Esophagus squamous epithelium (tissue), 5 donors: Measurements from ENCODE around the gene GABRB1. TPM values are rescaled to one million over a fixed set of nuclear protein-coding genes. Genes with fewer than 3 reads are reported as not detected.

ENCODE experiments used
- DNase-seq: peaks from one replicate; lab custom pipeline; 2025; lab: John Stamatoyannopoulos, UW
- H3K27ac ChIP-seq, 4 donors: fragments of 200-600 bp; sonication (generic); one replicate each; pipeline ENCODE4 v1.5.1; 2016 to 2019; ENCODE audit warnings: mild to moderate bottlenecking in 1 of 4
- H3K27me3 ChIP-seq, 4 donors: fragments of 200-600 bp; sonication (generic); 1 replicate in 3 of 4; 2 replicates in 1 of 4; pipeline versions ENCODE4 v1.5.1 to v1.6.0; 2017 to 2021; ENCODE audit warnings: antibody characterized with exemption in 1 of 4
- H3K36me3 ChIP-seq, 3 donors: fragments of 200-600 bp; sonication (generic); one replicate each; pipeline ENCODE4 v1.5.1; 2016 to 2019
- H3K4me1 ChIP-seq, 3 donors: fragments of 200-600 bp; sonication (generic); one replicate each; pipeline ENCODE4 v1.5.1; 2017 to 2019
- H3K4me3 ChIP-seq, 4 donors: fragments of 200-600 bp; sonication (generic); 1 replicate in 3 of 4; 2 replicates in 1 of 4; pipeline ENCODE4 v1.5.1; 2016 to 2019; ENCODE audit warnings: mild to moderate bottlenecking in 2 of 4, moderate library complexity in 1 of 4
- H3K9me3 ChIP-seq, 3 donors: fragments of 200-600 bp; sonication (generic); one replicate each; pipeline ENCODE4 v1.5.1; 2016 to 2019
- POLR2A ChIP-seq, 4 donors: fragments of 450-650 bp; IDR thresholded peaks; one replicate each; pipeline ENCODE4 v1.6.1; 2017; ENCODE audit warnings: antibody characterized with exemption in 4 of 4, mild to moderate bottlenecking in 4 of 4, moderate library complexity in 3 of 4
- WGBS, 2 donors: methylation state at CpG; one replicate each; pipeline ENCODE4 v1.1.5; 2018; 5-methylcytosine and 5-hydroxymethylcytosine counted together
- intact Hi-C: fragments of 100-400 bp; cut with DNase I; formaldehyde crosslinking; loops from one replicate; pipeline ENCODE4 v1.15.0; 2022
- total RNA-seq, 4 donors: library from RNA; depleted of rRNA; stranded (reverse); fragments of >200 nt; gene quantifications; one replicate each; pipeline ENCODE4 v1.1.0, GENCODE V29; 2016
- TF ChIP-seq, protein P1 (sequence below), 6 experiments: fragments of 450-650 bp in 4 of 6; fragments of 200-600 bp in 2 of 6; sonication (generic) in 2 of 6; IDR thresholded peaks; one replicate each; pipeline ENCODE4 v1.5.1; 2016 to 2019; ENCODE audit warnings: antibody characterized with exemption in 6 of 6, mild to moderate bottlenecking in 4 of 6, moderate library complexity in 4 of 6
- donor health status: DM: yes; HTN: yes; CAD: no.

GABRB1 gene
- total RNA-seq, 4 donors from 2014 or later, result not detected

DNA sequence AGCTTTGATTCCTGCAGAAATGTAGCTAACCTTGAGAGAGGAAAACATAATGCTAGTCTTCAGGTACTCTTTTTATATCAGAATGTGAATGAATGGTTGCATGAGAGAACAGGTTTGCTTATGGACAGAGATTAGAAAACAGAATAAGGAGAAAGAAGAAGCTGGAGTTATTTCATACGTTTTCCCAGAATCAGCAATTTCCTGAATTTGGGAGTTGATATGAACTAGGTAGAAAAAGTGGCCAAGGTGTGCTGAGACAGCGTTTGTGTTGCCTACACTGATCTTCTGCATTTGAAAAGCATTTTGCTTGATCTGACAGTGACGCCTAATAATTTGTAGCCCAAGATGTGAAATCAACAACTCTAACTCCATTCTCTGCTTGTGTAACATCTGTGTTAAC, 12.5 kb downstream of the GABRB1 start:
- DNase-seq, result no peak
- Histone ChIP-seq H3K36me3 (no peaks in the 10 kb centered on the region), H3K4me3 (no peak overlapping the region), H3K27me3 (no peaks in the 10 kb centered on the region), H3K4me1 (no peaks in the 10 kb centered on the region), H3K27ac (no peak overlapping the region), H3K9me3 (no peaks in the 10 kb centered on the region)
- intact Hi-C loops, result no loop called here
- TF ChIP-seq, protein P1, sequence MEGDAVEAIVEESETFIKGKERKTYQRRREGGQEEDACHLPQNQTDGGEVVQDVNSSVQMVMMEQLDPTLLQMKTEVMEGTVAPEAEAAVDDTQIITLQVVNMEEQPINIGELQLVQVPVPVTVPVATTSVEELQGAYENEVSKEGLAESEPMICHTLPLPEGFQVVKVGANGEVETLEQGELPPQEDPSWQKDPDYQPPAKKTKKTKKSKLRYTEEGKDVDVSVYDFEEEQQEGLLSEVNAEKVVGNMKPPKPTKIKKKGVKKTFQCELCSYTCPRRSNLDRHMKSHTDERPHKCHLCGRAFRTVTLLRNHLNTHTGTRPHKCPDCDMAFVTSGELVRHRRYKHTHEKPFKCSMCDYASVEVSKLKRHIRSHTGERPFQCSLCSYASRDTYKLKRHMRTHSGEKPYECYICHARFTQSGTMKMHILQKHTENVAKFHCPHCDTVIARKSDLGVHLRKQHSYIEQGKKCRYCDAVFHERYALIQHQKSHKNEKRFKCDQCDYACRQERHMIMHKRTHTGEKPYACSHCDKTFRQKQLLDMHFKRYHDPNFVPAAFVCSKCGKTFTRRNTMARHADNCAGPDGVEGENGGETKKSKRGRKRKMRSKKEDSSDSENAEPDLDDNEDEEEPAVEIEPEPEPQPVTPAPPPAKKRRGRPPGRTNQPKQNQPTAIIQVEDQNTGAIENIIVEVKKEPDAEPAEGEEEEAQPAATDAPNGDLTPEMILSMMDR (IDR thresholded peaks at IDR 0.05), result no peak
- no peak for TF ChIP-seq POLR2A (IDR thresholded peaks at IDR 0.05)
- WGBS, 2 donors, result 54 to 61% methylated on average over 3 of the region's 3 CpGs

DNA sequence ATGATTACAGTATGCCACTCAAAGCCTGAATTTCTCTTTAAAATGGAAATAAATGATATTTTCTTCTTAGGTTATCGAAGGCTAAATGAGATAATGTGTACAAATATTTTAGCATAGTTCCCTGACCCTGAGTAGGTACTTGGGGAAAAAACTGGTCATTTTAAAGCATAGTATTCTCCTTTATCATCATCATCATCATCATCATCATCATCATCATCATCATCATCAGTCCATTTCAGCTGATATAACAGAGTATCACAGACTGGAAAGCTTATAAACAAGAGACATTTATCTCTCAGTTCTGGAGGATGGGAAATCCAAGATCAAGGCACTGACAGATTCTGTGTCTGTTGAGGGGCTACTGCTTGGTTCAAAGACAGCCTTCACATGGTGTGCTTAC, 13.9 kb downstream of the GABRB1 start:
- no peaks in the 10 kb centered on the region for H3K9me3 ChIP-seq
- H3K27me3 ChIP-seq, result no peaks in the 10 kb centered on the region
- WGBS, 2 donors, result 73 to 86% methylated on average over 1 of the region's 1 CpG
- no peaks in the 10 kb centered on the region for H3K4me1 ChIP-seq
- H3K36me3 ChIP-seq, result no peaks in the 10 kb centered on the region
- intact Hi-C loops, result no loop called here
- DNase-seq, result no peak
- TF ChIP-seq, protein P1 (IDR thresholded peaks at IDR 0.05), result no peak
- no peak for TF ChIP-seq POLR2A (IDR thresholded peaks at IDR 0.05)
- H3K4me3 ChIP-seq, result no peak overlapping the region
- H3K27ac ChIP-seq, result no peak overlapping the region

DNA sequence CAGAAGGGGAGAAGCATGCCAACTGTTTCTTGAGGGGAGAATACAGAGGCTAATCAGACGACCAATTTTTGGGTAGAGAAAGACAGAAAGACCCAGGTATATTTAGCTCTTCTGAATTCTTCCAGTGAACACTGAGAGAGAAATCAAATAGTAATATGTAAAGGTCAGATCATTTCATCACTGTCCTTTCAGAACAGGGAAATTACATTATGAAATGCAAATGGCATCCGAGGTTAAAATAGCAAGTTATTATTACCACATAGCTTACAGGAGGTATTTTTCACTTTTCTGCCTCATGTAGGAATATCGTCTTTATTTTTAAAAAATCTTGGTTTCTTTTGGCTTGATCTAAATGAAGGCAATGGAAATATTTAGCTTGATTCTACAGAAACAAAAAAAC, 18.0 kb downstream of the GABRB1 start:
- Histone ChIP-seq H3K4me3 (no peak overlapping the region), H3K36me3 (no peaks in the 10 kb centered on the region), H3K27ac (no peak overlapping the region), H3K4me1 (no peaks in the 10 kb centered on the region), H3K9me3 (no peaks in the 10 kb centered on the region), H3K27me3 (no peaks in the 10 kb centered on the region)
- TF ChIP-seq, protein P1 (IDR thresholded peaks at IDR 0.05), result no peak
- TF ChIP-seq POLR2A (IDR thresholded peaks at IDR 0.05), result no peak
- 46 to 51% methylated on average over 3 of the region's 3 CpGs for WGBS, 2 donors
- no peak for DNase-seq
- intact Hi-C loops, result no loop called here

DNA sequence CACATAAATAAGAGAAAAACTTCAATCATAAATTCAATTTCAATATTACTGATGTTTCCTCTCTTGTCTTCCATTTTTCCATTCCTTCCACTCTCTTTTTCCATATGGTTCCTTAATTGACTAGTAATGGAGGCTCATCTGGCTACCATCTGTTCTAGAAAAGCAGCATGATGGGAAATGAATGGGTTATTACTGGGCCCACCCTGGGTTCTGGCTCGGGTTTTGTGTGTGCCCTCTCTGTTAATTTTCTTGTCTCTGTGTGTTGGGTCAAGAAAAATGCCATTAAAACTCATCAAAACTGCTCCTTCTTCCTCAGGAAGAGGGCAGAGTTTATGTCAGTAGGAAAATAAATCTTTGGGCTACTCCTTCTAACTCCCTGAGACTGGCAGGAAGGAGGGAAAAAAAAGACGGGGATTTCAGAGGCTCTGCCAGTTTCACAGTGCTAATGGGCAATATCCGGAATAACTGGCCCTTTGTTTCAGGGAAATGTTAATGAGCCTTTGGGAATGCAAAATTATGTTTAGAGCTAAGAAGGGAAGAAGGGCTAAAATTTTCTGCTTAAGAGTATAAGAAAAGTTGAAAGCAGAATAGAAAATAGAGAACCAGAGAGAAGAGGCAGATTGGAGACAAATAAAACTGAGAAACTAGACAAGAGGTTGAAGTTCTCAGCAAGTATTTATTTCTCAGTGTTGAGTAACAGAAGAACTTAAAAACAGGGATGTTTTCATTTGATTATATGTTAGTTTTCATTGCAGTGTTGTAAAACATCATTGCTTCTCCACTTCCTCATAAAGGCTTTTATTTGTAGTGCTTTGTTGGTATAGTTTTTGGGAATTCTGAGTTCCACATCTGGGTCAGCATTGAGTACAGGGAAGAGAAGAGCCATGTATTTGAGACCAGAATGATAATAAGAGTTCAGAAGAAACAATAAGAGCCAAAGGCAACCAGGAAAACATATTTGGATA, 19.7 kb downstream of the GABRB1 start:
- H3K36me3 ChIP-seq, result no peaks in the 10 kb centered on the region
- intact Hi-C loops, result no loop called here
- no peaks in the 10 kb centered on the region for H3K4me1 ChIP-seq
- WGBS, 2 donors, result 23 to 38% methylated on average over 3 of the region's 3 CpGs
- H3K27ac ChIP-seq, result no peak overlapping the region
- no peak for TF ChIP-seq POLR2A (IDR thresholded peaks at IDR 0.05)
- TF ChIP-seq, protein P1 (IDR thresholded peaks at IDR 0.05), result no peak
- no peak overlapping the region for H3K4me3 ChIP-seq
- H3K9me3 ChIP-seq, result no peaks in the 10 kb centered on the region
- H3K27me3 ChIP-seq, result no peaks in the 10 kb centered on the region
- DNase-seq, result no peak

DNA sequence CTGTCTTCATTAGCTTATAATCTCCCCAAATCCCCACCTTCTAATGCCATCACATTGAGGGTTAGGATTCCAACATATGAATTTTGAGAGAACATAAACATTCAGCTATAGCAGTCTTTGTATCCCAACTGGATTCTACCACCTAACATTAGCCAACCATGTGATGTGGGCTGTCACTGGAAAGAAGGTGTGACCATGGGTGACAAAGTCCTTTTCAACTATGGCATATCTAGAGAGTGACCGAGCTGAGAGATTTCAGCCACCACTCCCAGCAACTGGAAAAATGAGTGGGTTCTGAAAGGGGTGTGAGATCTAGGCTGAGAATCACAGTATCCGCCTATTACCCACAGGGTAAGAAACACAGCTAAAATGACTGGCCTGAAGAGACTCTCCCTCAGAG, 22.1 kb downstream of the GABRB1 start:
- Histone ChIP-seq H3K4me3 (no peak overlapping the region), H3K27ac (no peak overlapping the region), H3K4me1 (no peaks in the 10 kb centered on the region), H3K9me3 (no peaks in the 10 kb centered on the region), H3K36me3 (no peaks in the 10 kb centered on the region), H3K27me3 (no peaks in the 10 kb centered on the region)
- WGBS, 2 donors, result 85 to 97% methylated on average over 2 of the region's 2 CpGs
- no peak for DNase-seq
- TF ChIP-seq POLR2A (IDR thresholded peaks at IDR 0.05), result no peak
- TF ChIP-seq, protein P1 (IDR thresholded peaks at IDR 0.05), result no peak
- intact Hi-C loops, result no loop called here
